VCaP (cell line): Measurements from ENCODE around the gene AGAP3.

Source experiments
- H3K27ac ChIP-seq: fragments of 450-650 bp; 2 replicates; pipeline ENCODE4 v1.5.1; 2017
- CTCF ChIP-seq: fragments of 450-650 bp; conservative IDR thresholded peaks from 2 replicates; pipeline ENCODE4 v1.5.1; 2017; ENCODE audit warnings: mild to moderate bottlenecking, moderate library complexity

Gene AGAP3

DNA sequence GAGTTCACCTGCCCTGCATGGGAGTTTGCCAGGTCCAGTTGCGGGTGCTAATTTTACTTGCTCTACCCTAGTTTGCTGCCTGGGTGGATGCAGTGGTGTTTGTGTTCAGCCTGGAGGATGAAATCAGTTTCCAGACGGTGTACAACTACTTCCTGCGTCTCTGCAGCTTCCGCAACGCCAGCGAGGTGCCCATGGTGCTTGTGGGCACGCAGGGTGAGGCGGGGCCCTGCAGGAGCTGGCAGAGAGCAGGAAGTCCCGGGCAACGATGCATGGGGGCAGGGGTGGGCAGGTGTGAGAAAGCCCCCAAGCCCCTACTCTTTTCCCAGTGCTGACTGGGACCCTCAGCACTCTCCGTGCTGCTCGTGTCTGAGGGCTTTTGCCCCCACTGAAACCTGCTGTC is 31.3 kb downstream of the AGAP3 start:
- H3K27ac ChIP-seq: 0 out of 2 replicates have a peak overlapping the region, but pooled peaks have one; percentile 97
- no peak for TF ChIP-seq CTCF

DNA sequence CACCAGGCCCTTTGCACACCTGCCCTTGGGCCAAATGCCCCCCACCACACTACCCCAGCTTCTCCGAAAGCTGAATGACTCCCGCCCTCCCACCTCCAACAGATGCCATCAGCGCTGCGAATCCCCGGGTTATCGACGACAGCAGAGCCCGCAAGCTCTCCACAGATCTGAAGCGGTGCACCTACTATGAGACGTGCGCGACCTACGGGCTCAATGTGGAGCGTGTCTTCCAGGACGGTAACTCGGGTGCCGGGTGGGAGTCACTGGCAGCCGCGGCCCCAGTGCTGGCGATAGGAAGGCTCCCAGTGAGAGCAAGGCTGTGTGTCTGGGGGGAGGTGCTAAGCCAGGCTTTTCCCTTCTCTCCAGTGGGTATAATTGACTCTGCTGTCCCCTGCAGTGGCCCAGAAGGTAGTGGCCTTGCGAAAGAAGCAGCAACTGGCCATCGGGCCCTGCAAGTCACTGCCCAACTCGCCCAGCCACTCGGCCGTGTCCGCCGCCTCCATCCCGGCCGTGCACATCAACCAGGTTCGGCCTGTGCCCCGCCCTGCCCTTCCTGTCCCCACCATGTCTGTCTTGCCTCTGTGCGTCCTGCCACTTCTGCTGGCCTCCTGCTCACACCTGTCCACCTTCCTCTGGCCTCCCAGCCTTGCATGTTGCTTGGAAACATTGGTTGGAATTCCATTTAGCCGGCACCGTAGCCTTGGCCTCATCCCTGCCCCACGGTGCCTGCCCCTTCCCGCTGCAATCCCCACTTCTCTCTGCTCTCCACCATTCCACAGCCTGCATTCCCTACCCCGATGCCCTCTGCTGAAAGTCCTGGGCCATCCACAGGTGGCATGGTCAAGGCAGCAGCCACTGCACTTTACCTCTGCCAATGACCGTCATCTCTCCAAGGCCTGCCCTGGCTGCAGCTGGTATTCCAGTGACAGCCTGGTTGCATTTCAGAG is 32.1 kb downstream of the AGAP3 start:
- TF ChIP-seq CTCF: no peak
- H3K27ac ChIP-seq: 0 out of 2 replicates have a peak overlapping the region, but pooled peaks have one; percentile 97

GRCh38 chr7:151119055-151119415 is 32.8 kb downstream of the AGAP3 start:
- TF ChIP-seq CTCF: no peak
- H3K27ac ChIP-seq: no peak overlapping the region

- no peak overlapping the region for H3K27ac ChIP-seq
- TF ChIP-seq CTCF: no peak
Observed at GRCh38 chr7:151119902-151120301, 33.6 kb downstream of the AGAP3 start.

- no peak overlapping the region for H3K27ac ChIP-seq
- no peak for TF ChIP-seq CTCF
Observed at GRCh38 chr7:151120896-151121295, 34.6 kb downstream of the AGAP3 start.

GRCh38 chr7:151121380-151122170 is 35.3 kb downstream of the AGAP3 start:
- H3K27ac ChIP-seq: no peak overlapping the region
- TF ChIP-seq CTCF: no peak

- H3K27ac ChIP-seq: no peak overlapping the region
- TF ChIP-seq CTCF: peak; percentile 51
Observed at GRCh38 chr7:151122276-151122675, 36.0 kb downstream of the AGAP3 start.
